K562 (cell line): ENCODE data around the gene SLC18A3.

Experiments used
- EHMT2 ChIP-seq: fragments of 450-650 bp; IDR thresholded peaks from 2 replicates; pipeline ENCODE4 v1.6.1; 2018; ENCODE audit warnings: antibody characterized with exemption
- EP300 ChIP-seq: IDR thresholded peaks from 2 replicates; pipeline ENCODE4 v1.6.1; 2012; ENCODE audit warnings: low read length, improper control_type of control experiment
- FOXJ3 ChIP-seq: sonication (generic); formaldehyde crosslinking; IDR thresholded peaks from 2 replicates; pipeline ENCODE4 v1.4.0; 2020; ENCODE audit warnings: mild to moderate bottlenecking, missing genetic modification reagents
- POLR2AphosphoS5 ChIP-seq: IDR thresholded peaks from 2 replicates; pipeline ENCODE4 v1.6.1; 2011; ENCODE audit warnings: mild to moderate bottlenecking, low read depth, low read length, moderate library complexity; ENCODE audit not compliant: control insufficient read depth, insufficient read depth
- SMARCC2 ChIP-seq: fragments of 450-650 bp; IDR thresholded peaks from 2 replicates; pipeline ENCODE4 v1.6.1; 2017; ENCODE audit warnings: antibody characterized with exemption, moderate library complexity, mild to moderate bottlenecking, low read depth
- SP2 ChIP-seq: IDR thresholded peaks from 2 replicates; pipeline ENCODE4 v1.6.1; 2011; ENCODE audit warnings: mild to moderate bottlenecking, low read depth, low read length, moderate library complexity; ENCODE audit not compliant: poor library complexity, severe bottlenecking; ENCODE audit errors: extremely low read depth

DNA sequence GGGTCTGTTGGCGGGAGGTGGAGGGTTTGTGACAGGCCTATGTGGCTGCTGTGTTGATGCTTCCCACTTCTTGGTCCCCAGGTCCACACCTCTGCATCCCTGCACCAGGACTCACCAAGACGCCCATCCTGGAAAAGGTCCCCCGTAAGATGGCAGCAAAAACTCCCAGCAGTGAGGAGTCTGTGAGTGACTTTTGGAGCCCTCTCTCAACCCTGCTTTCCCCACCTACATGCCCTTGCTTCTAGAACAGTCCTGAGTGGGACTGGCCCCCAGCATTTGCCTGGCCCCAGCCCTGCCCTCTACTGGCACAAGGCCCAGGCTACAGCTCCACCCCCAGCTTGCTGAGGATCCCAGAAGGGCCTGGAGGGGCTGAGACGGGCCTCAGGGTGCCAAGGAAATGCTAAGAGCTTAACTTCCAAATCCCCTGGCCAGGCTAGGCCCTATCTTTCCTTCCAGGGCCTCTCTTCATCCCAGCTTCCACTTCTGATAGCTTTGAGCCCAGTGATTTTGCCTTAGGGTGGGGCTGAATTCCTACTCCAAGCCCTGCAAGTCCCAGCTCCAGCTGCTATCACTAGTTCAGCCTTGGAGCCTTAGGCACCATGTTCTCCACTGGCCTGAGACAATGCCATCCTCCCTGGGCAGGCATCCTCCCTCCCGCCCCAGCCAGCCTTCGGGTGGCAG is 6.5 kb downstream of the SLC18A3 start:
- TF ChIP-seq EHMT2, result no peak
- TF ChIP-seq SMARCC2, result no peak
- no peak for TF ChIP-seq SP2
- TF ChIP-seq EP300, result no peak
- no peak for TF ChIP-seq POLR2AphosphoS5
- no peak for TF ChIP-seq FOXJ3 (CRISPR knock-in tag)
